ENCODE measurements around the gene PCDHGC4.

DNA sequence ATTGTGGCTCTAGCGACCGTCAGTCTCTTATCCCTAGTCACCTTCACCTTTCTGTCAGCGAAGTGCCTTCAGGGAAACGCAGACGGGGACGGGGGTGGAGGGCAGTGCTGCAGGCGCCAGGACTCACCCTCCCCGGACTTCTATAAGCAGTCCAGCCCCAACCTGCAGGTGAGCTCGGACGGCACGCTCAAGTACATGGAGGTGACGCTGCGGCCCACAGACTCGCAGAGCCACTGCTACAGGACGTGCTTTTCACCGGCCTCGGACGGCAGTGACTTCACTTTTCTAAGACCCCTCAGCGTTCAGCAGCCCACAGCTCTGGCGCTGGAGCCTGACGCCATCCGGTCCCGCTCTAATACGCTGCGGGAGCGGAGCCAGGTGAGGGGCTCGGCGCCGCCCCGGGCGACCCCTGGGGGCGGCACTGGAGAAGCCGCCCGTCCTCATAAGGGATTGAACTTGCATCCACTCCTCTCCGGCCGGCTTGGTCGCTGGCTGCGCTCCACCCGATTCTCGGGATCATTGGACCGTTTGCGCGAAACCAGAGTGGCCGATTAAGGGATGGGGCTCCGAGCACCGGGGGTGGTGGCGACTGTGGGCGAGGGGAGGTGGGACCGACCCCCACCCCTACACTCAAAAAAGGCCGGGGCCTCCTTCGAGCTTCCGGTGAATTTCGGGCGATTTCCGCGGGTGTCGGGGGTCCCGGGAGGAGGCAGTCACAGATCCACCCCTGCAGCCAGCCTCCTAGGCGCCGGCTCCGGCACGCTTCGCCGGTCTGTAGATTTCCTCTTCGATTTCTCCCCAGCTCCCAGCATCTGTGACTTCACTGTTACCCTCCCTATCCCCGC, 6.7 kb downstream of the PCDHGC4 start:
- TF ChIP-seq SIN3A (conservative IDR thresholded peaks at IDR 0.05 in 1 of 2, IDR thresholded peaks at IDR 0.05 in 1 of 2; ENCODE audit: low read depth in 1 of 2, low read length in 2 of 2) (no peak), JUN (IDR thresholded peaks at IDR 0.05; ENCODE audit: low read depth, low read length) (no peak), POLR2AphosphoS5 (IDR thresholded peaks at IDR 0.05; ENCODE audit: low read depth, low read length) (no peak), CEBPB (IDR thresholded peaks at IDR 0.05; ENCODE audit: low read depth, low read length) (no peak), RFX5 (IDR thresholded peaks at IDR 0.05; ENCODE audit: borderline replicate concordance, low read depth, low read length) (no peak), TAF7 (optimal IDR thresholded peaks at IDR 0.05; ENCODE audit: borderline replicate concordance, low read depth, low read length) (no peak), POLR2A (IDR thresholded peaks at IDR 0.05; ENCODE audit: control extremely low read depth in 1 of 2, low read depth in 2 of 2, low read length in 2 of 2) (no peak), CHD2 (IDR thresholded peaks at IDR 0.05; ENCODE audit: low read length) (no peak), RXRA (IDR thresholded peaks at IDR 0.05; ENCODE audit: insufficient read depth, low read depth, low read length) (no peak), USF2 (IDR thresholded peaks at IDR 0.05; ENCODE audit: low read length) (no peak), KDM5A (IDR thresholded peaks at IDR 0.05; ENCODE audit: low read length) (no peak), ATF3 (IDR thresholded peaks at IDR 0.05; ENCODE audit: insufficient read depth, low read depth, low read length) (no peak), TCF12 (IDR thresholded peaks at IDR 0.05; ENCODE audit: low read depth, low read length) (no peak), TAF1 (IDR thresholded peaks at IDR 0.05; ENCODE audit: low read depth, low read length) (no peak)
